ENCODE measurements around the gene ZMYND10. TPM values are rescaled to one million over a fixed set of nuclear protein-coding genes. Genes with fewer than 3 reads are reported as not detected.

The ZMYND10 gene
- total and polyA plus RNA-seq, 2 donors (not counting 1 experiment from before 2014, with no cell fraction given): 0.32 to 0.83 TPM

DNA sequence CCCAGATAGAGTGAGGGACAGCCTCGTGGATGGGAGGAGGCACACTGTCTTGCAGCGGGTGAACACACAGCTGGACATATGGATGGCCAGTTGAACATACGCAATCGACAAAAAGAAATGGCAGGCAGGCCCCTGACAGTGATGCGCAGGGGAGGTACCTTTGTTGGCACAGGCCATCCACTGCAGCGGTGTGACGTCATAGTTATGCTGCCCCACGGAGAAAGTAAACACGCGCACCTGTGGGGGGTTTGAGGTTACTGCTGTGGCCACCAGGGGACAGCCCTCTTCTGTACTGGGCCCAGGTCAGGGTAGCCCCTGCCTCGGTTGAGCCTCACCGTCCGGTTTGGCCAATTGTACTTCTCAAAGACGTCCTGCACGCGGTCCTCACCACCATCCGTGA, 33.2 kb upstream of the ZMYND10 start:
- Histone ChIP-seq H2AFZ (ENCODE audit: low read length) (no peak overlapping the region), H3K27me3 (ENCODE audit: control insufficient read depth, insufficient read depth, low read length) (no peaks in the 10 kb centered on the region), H3K9me3 (ENCODE audit: control insufficient read depth, insufficient read depth, low read depth, low read length) (no peaks in the 10 kb centered on the region), H3K4me1 (ENCODE audit: control insufficient read depth, extremely low read depth, insufficient read depth, low read length) (no peaks in the 10 kb centered on the region), H3K36me3 (ENCODE audit: control insufficient read depth, insufficient read depth, low read length) (no peaks in the 10 kb centered on the region), H3K4me2 (ENCODE audit: extremely low read depth, insufficient read depth, low read length) (no peak overlapping the region), H3K9ac (ENCODE audit: insufficient read depth, low read length) (no peak overlapping the region), H3K27ac (ENCODE audit: insufficient read depth, low read length) (no peak overlapping the region), H3K4me3 (replicated peaks in 1 of 4; ENCODE audit: control extremely low read depth in 1 of 4, insufficient read depth in 1 of 4, low read depth in 3 of 4, low read length in 4 of 4) (no peak overlapping the region), H3K79me2 (ENCODE audit: control insufficient read depth, insufficient read depth, low read length) (no peaks in the 10 kb centered on the region), H4K20me1 (ENCODE audit: control insufficient read depth, extremely low read depth, insufficient read depth, low read length) (no peaks in the 10 kb centered on the region)
- TF ChIP-seq EZH2 (IDR thresholded peaks at IDR 0.05; ENCODE audit: low read length, missing control alignments) (no peak), CTCF (conservative IDR thresholded peaks at IDR 0.05 in 1 of 2, IDR thresholded peaks at IDR 0.05 in 1 of 2; ENCODE audit: low read depth in 1 of 2, low read length in 2 of 2) (no peak)
- DNase-seq (ENCODE audit: low read depth in 2 of 2): no peak

- Histone ChIP-seq H3K79me2 (ENCODE audit: control insufficient read depth, insufficient read depth, low read length) (no peaks in the 10 kb centered on the region), H4K20me1 (ENCODE audit: control insufficient read depth, extremely low read depth, insufficient read depth, low read length) (no peaks in the 10 kb centered on the region), H3K4me2 (ENCODE audit: extremely low read depth, insufficient read depth, low read length) (no peak overlapping the region), H3K36me3 (ENCODE audit: control insufficient read depth, insufficient read depth, low read length) (no peaks in the 10 kb centered on the region), H3K27me3 (ENCODE audit: control insufficient read depth, insufficient read depth, low read length) (no peaks in the 10 kb centered on the region), H3K4me1 (ENCODE audit: control insufficient read depth, extremely low read depth, insufficient read depth, low read length) (no peaks in the 10 kb centered on the region), H3K27ac (ENCODE audit: insufficient read depth, low read length) (no peak overlapping the region), H3K9me3 (ENCODE audit: control insufficient read depth, insufficient read depth, low read depth, low read length) (no peaks in the 10 kb centered on the region), H2AFZ (ENCODE audit: low read length) (no peak overlapping the region), H3K9ac (ENCODE audit: insufficient read depth, low read length) (no peak overlapping the region), H3K4me3 (replicated peaks in 1 of 4; ENCODE audit: control extremely low read depth in 1 of 4, insufficient read depth in 1 of 4, low read depth in 3 of 4, low read length in 4 of 4) (no peak overlapping the region)
- DNase-seq (ENCODE audit: low read depth in 2 of 2): no peak
- no peak for TF ChIP-seq CTCF (conservative IDR thresholded peaks at IDR 0.05 in 1 of 2, IDR thresholded peaks at IDR 0.05 in 1 of 2; ENCODE audit: low read depth in 1 of 2, low read length in 2 of 2)
- TF ChIP-seq EZH2 (IDR thresholded peaks at IDR 0.05; ENCODE audit: low read length, missing control alignments): no peak
These were observed 32.5 kb upstream of the ZMYND10 start for GRCh38 chr3:50378024-50378423.

DNA sequence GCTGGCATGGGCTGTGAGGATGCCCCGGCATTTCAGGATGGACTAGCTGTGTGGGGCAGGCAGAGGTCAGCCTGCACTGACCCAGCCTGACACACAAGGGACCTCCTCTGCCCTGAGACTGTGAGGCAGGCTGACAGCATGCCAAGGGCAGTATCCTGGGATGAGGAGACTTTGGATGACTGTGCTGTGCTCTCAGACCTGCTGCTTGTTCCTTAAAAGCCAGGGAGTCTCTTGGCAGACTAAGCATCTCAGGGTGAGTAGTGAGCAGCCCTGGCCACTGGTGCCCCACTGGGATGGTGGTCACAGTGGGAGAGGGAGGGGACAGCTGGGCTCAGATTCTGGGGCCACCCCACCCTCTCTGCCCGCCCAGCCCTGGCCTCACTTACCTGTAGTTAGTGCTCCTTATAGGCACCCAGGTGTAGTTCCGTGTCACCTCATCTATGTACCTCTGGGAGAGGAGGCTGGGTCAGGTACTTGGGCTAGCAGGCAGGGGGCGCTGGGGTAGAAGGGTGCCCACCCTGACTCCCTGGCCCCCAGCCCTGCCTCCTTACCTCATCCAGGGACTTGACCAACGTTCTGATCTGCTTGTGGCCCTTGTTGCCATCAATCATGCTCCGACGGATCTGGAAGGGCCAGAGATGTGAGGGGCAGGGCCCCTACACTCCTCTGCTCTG, 29.9 kb upstream of the ZMYND10 start:
- H4K20me1 ChIP-seq (ENCODE audit: control insufficient read depth, extremely low read depth, insufficient read depth, low read length): no peaks in the 10 kb centered on the region
- DNase-seq (ENCODE audit: low read depth in 2 of 2): no peak
- no peak overlapping the region for H3K4me2 ChIP-seq (ENCODE audit: extremely low read depth, insufficient read depth, low read length)
- H3K27ac ChIP-seq (ENCODE audit: insufficient read depth, low read length): no peak overlapping the region
- no peak overlapping the region for H3K9ac ChIP-seq (ENCODE audit: insufficient read depth, low read length)
- H3K36me3 ChIP-seq (ENCODE audit: control insufficient read depth, insufficient read depth, low read length): no peaks in the 10 kb centered on the region
- H2AFZ ChIP-seq (ENCODE audit: low read length): no peak overlapping the region
- no peaks in the 10 kb centered on the region for H3K9me3 ChIP-seq (ENCODE audit: control insufficient read depth, insufficient read depth, low read depth, low read length)
- H3K27me3 ChIP-seq (ENCODE audit: control insufficient read depth, insufficient read depth, low read length): no peaks in the 10 kb centered on the region
- H3K4me1 ChIP-seq (ENCODE audit: control insufficient read depth, extremely low read depth, insufficient read depth, low read length): no peaks in the 10 kb centered on the region
- H3K4me3 ChIP-seq (replicated peaks in 1 of 4; ENCODE audit: control extremely low read depth in 1 of 4, insufficient read depth in 1 of 4, low read depth in 3 of 4, low read length in 4 of 4): no peak overlapping the region
- TF ChIP-seq CTCF (conservative IDR thresholded peaks at IDR 0.05 in 1 of 2, IDR thresholded peaks at IDR 0.05 in 1 of 2; ENCODE audit: low read depth in 1 of 2, low read length in 2 of 2) (no peak), EZH2 (IDR thresholded peaks at IDR 0.05; ENCODE audit: low read length, missing control alignments) (no peak)
- H3K79me2 ChIP-seq (ENCODE audit: control insufficient read depth, insufficient read depth, low read length): no peaks in the 10 kb centered on the region
